Measurements from ENCODE around the gene UPB1.

UPB1 gene

DNA sequence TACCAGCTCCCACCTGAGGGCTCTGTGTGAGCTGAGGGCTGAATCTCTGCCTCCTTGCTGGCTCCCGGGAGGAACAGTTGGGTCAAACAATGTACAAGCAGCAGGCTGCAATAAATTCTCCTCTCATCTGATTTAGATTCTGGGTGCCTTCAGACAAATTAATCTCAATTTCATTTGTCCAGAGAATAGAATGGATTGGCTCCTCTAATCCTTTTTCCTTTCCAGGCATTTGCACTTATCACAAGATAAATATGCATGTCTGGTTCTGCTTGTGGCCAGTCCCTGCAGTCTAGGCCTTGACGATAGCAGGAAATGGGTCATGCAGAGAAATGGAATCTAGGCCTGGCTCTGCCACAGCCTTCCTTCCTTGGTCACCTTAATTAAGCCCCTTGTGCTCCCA is 28.7 kb downstream of the UPB1 start:
- no peaks in the 10 kb centered on the region for H3K79me1 ChIP-seq (ENCODE audit: low read depth, low read length)
- no peak overlapping the region for H3K4me2 ChIP-seq (ENCODE audit: insufficient read depth, low read length, poor library complexity, severe bottlenecking)
- H2BK12ac ChIP-seq (ENCODE audit: low read length) = no peak overlapping the region
- no peak for DNase-seq (ENCODE audit: low spot score)
- no peak overlapping the region for H2BK120ac ChIP-seq (ENCODE audit: low read depth, low read length)
- H4K91ac ChIP-seq (ENCODE audit: low read depth, low read length, poor library complexity) = no peak overlapping the region
- H3K18ac ChIP-seq (ENCODE audit: low read length) = no peak overlapping the region
- no peak overlapping the region for H3K4ac ChIP-seq (ENCODE audit: low read length)
- H2BK5ac ChIP-seq (ENCODE audit: low read length) = no peak overlapping the region
- peaks cover 0 to 2% of the 10 kb centered on the region in 2 donors for H3K4me1 ChIP-seq (ENCODE audit: control insufficient read depth in 2 of 2, insufficient read depth in 1 of 2, low read depth in 1 of 2, low read length in 2 of 2)
- H2AFZ ChIP-seq (ENCODE audit: low read length) = no peak overlapping the region
- no peak overlapping the region for H3K9ac ChIP-seq (ENCODE audit: low read depth, low read length, poor library complexity)
- no peak overlapping the region for H2BK15ac ChIP-seq (ENCODE audit: low read length)
- H3K4me3 ChIP-seq (ENCODE audit: low read length in 2 of 2) = peak overlapping the region in 1 of 2 donors; percentile 39
- no peak overlapping the region for H2AK5ac ChIP-seq (ENCODE audit: low read depth, low read length)
- WGBS, 2 donors (ENCODE audit: extremely low coverage in 2 of 2, insufficient read length in 2 of 2, insufficient replicate concordance in 1 of 2) = no CpG with 5 or more reads among the region's 2 CpGs
- H3K9me3 ChIP-seq (replicated peaks in 1 of 2; ENCODE audit: control insufficient read depth in 2 of 2, insufficient read depth in 1 of 2, low read depth in 1 of 2, low read length in 2 of 2) = no peaks in the 10 kb centered on the region
- H3K27me3 ChIP-seq (ENCODE audit: control insufficient read depth in 3 of 3, insufficient read depth in 3 of 3, low read depth in 1 of 3, low read length in 3 of 3) = peaks cover 0 to 45% (median 0%) of the 10 kb centered on the region in 3 experiments
- H3K23ac ChIP-seq (ENCODE audit: low read depth, low read length, poor library complexity) = no peak overlapping the region
- H3K36me3 ChIP-seq (replicated peaks in 1 of 2; ENCODE audit: control insufficient read depth in 2 of 2, insufficient read depth in 2 of 2, low read length in 2 of 2) = no peaks in the 10 kb centered on the region
- no peak overlapping the region for H4K8ac ChIP-seq (ENCODE audit: low read depth, low read length)
- H3K14ac ChIP-seq (ENCODE audit: low read length) = no peak overlapping the region
- no peak overlapping the region for H3K27ac ChIP-seq (replicated peaks; ENCODE audit: low read length)

DNA sequence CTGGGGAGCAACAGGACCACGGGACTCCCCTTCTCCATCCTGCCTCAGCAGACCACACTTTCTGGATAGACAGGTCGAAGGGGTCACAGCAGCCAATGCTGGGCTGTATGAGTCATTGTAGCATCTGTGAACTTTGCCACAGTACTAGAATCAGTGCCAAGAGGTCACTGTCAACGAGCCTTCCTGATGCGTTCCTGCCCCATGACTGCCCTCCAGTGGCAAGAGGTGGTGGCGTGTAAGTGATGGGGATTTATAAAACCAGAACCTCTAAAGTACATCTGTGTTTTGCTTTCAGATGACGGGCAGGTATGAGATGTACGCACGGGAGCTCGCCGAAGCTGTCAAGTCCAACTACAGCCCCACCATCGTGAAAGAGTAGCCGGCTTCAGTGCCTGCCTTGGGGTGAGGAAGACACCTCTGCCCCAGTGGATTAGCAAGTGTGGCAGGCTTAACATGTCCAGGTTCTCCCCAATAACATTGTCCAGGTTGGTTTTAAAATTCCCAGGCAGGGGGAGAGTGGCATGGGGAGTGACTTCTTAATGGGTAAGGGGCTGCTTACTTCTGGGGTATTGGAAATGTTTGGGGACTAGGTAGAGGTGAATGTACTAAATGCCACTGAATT is 30.4 kb downstream of the UPB1 start:
- Histone ChIP-seq H3K9me3 (replicated peaks in 1 of 2; ENCODE audit: control insufficient read depth in 2 of 2, insufficient read depth in 1 of 2, low read depth in 1 of 2, low read length in 2 of 2) (no peaks in the 10 kb centered on the region), H2BK15ac (ENCODE audit: low read length) (no peak overlapping the region), H3K23ac (ENCODE audit: low read depth, low read length, poor library complexity) (no peak overlapping the region), H3K4me2 (ENCODE audit: insufficient read depth, low read length, poor library complexity, severe bottlenecking) (no peak overlapping the region), H4K91ac (ENCODE audit: low read depth, low read length, poor library complexity) (no peak overlapping the region), H2AFZ (ENCODE audit: low read length) (no peak overlapping the region), H2AK5ac (ENCODE audit: low read depth, low read length) (peak overlapping the region; percentile 16), H3K27ac (replicated peaks; ENCODE audit: low read length) (no peak overlapping the region), H3K4me3 (ENCODE audit: low read length in 2 of 2) (no peak overlapping the region), H3K36me3 (replicated peaks in 1 of 2; ENCODE audit: control insufficient read depth in 2 of 2, insufficient read depth in 2 of 2, low read length in 2 of 2) (no peaks in the 10 kb centered on the region), H2BK120ac (ENCODE audit: low read depth, low read length) (no peak overlapping the region), H3K27me3 (ENCODE audit: control insufficient read depth in 3 of 3, insufficient read depth in 3 of 3, low read depth in 1 of 3, low read length in 3 of 3) (peaks cover 0 to 29% (median 0%) of the 10 kb centered on the region in 3 experiments), H3K4me1 (ENCODE audit: control insufficient read depth in 2 of 2, insufficient read depth in 1 of 2, low read depth in 1 of 2, low read length in 2 of 2) (peaks cover 0 to 2% of the 10 kb centered on the region in 2 donors), H3K4ac (ENCODE audit: low read length) (no peak overlapping the region), H3K18ac (ENCODE audit: low read length) (no peak overlapping the region), H3K79me1 (ENCODE audit: low read depth, low read length) (no peaks in the 10 kb centered on the region), H4K8ac (ENCODE audit: low read depth, low read length) (no peak overlapping the region), H2BK12ac (ENCODE audit: low read length) (no peak overlapping the region), H3K9ac (ENCODE audit: low read depth, low read length, poor library complexity) (no peak overlapping the region), H3K14ac (ENCODE audit: low read length) (no peak overlapping the region), H2BK5ac (ENCODE audit: low read length) (no peak overlapping the region)
- WGBS, 2 donors (ENCODE audit: extremely low coverage in 2 of 2, insufficient read length in 2 of 2, insufficient replicate concordance in 1 of 2) = no CpG with 5 or more reads among the region's 12 CpGs
- DNase-seq (ENCODE audit: low spot score) = peak; percentile 59

DNA sequence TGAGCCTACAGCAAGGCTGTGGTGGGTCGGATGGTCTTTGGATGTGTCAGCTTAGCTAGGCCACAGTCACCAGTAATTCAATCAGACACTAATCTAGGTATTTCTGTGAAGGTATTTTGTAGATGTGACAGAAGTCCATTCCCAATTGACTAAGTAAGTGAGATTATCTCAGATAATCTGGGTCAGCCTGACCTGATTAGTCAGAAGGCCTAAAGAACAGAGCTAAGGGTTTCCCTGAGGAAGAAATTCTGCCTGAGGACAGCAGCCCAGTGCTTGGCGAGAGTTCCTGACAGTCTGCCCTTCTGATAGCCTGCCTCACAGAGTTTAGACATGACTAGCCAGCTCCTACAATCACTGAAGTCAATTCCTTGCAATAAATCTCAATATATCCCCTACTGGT is 31.1 kb downstream of the UPB1 start:
- DNase-seq (ENCODE audit: low spot score) = no peak
- peaks cover 0 to 29% (median 0%) of the 10 kb centered on the region in 3 experiments for H3K27me3 ChIP-seq (ENCODE audit: control insufficient read depth in 3 of 3, insufficient read depth in 3 of 3, low read depth in 1 of 3, low read length in 3 of 3)
- H2BK5ac ChIP-seq (ENCODE audit: low read length) = no peak overlapping the region
- no CpG with 5 or more reads among the region's 2 CpGs for WGBS, 2 donors (ENCODE audit: extremely low coverage in 2 of 2, insufficient read length in 2 of 2, insufficient replicate concordance in 1 of 2)
- no peak overlapping the region for H3K4me2 ChIP-seq (ENCODE audit: insufficient read depth, low read length, poor library complexity, severe bottlenecking)
- H3K14ac ChIP-seq (ENCODE audit: low read length) = no peak overlapping the region
- no peaks in the 10 kb centered on the region for H3K9me3 ChIP-seq (replicated peaks in 1 of 2; ENCODE audit: control insufficient read depth in 2 of 2, insufficient read depth in 1 of 2, low read depth in 1 of 2, low read length in 2 of 2)
- no peak overlapping the region for H4K91ac ChIP-seq (ENCODE audit: low read depth, low read length, poor library complexity)
- H4K8ac ChIP-seq (ENCODE audit: low read depth, low read length) = no peak overlapping the region
- H3K79me1 ChIP-seq (ENCODE audit: low read depth, low read length) = no peaks in the 10 kb centered on the region
- H3K23ac ChIP-seq (ENCODE audit: low read depth, low read length, poor library complexity) = no peak overlapping the region
- no peak overlapping the region for H3K4me3 ChIP-seq (ENCODE audit: low read length in 2 of 2)
- H2AFZ ChIP-seq (ENCODE audit: low read length) = no peak overlapping the region
- peaks cover 0 to 2% of the 10 kb centered on the region in 2 donors for H3K4me1 ChIP-seq (ENCODE audit: control insufficient read depth in 2 of 2, insufficient read depth in 1 of 2, low read depth in 1 of 2, low read length in 2 of 2)
- H3K36me3 ChIP-seq (replicated peaks in 1 of 2; ENCODE audit: control insufficient read depth in 2 of 2, insufficient read depth in 2 of 2, low read length in 2 of 2) = no peaks in the 10 kb centered on the region
- no peak overlapping the region for H3K9ac ChIP-seq (ENCODE audit: low read depth, low read length, poor library complexity)
- no peak overlapping the region for H3K18ac ChIP-seq (ENCODE audit: low read length)
- no peak overlapping the region for H2BK15ac ChIP-seq (ENCODE audit: low read length)
- no peak overlapping the region for H3K4ac ChIP-seq (ENCODE audit: low read length)
- no peak overlapping the region for H2BK120ac ChIP-seq (ENCODE audit: low read depth, low read length)
- H3K27ac ChIP-seq (replicated peaks; ENCODE audit: low read length) = no peak overlapping the region
- no peak overlapping the region for H2AK5ac ChIP-seq (ENCODE audit: low read depth, low read length)
- no peak overlapping the region for H2BK12ac ChIP-seq (ENCODE audit: low read length)

DNA sequence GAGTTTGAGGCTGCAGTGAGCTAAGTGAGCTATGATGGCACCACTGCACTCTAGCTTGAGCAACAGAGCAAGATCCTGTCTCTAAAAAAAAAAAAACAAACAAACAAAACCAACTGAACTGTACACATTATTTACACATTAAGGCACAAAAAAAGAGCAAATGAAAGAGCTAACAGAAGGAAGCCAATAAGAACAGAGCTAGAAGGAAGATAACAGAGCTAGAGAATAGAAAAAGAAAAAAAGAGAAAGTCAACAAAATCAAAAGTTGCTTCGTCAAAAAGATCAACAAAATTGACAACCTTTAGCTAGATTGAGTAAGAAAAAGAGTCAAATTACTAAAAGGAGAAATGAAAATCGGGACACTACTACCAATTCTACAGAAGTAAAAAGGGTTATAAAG is 34.8 kb downstream of the UPB1 start:
- Histone ChIP-seq H3K9ac (ENCODE audit: low read depth, low read length, poor library complexity) (no peak overlapping the region), H3K23ac (ENCODE audit: low read depth, low read length, poor library complexity) (no peak overlapping the region), H3K4me1 (ENCODE audit: control insufficient read depth in 2 of 2, insufficient read depth in 1 of 2, low read depth in 1 of 2, low read length in 2 of 2) (peaks cover 0 to 3% of the 10 kb centered on the region in 2 donors), H2AK5ac (ENCODE audit: low read depth, low read length) (no peak overlapping the region), H3K27ac (replicated peaks; ENCODE audit: low read length) (no peak overlapping the region), H3K4me2 (ENCODE audit: insufficient read depth, low read length, poor library complexity, severe bottlenecking) (no peak overlapping the region), H2BK120ac (ENCODE audit: low read depth, low read length) (no peak overlapping the region), H3K4ac (ENCODE audit: low read length) (no peak overlapping the region), H3K79me1 (ENCODE audit: low read depth, low read length) (no peaks in the 10 kb centered on the region), H3K18ac (ENCODE audit: low read length) (no peak overlapping the region), H4K8ac (ENCODE audit: low read depth, low read length) (no peak overlapping the region), H3K36me3 (replicated peaks in 1 of 2; ENCODE audit: control insufficient read depth in 2 of 2, insufficient read depth in 2 of 2, low read length in 2 of 2) (no peaks in the 10 kb centered on the region), H2AFZ (ENCODE audit: low read length) (no peak overlapping the region), H2BK15ac (ENCODE audit: low read length) (no peak overlapping the region), H3K4me3 (ENCODE audit: low read length in 2 of 2) (no peak overlapping the region), H2BK12ac (ENCODE audit: low read length) (no peak overlapping the region), H3K27me3 (ENCODE audit: control insufficient read depth in 3 of 3, insufficient read depth in 3 of 3, low read depth in 1 of 3, low read length in 3 of 3) (peaks cover 0 to 12% (median 0%) of the 10 kb centered on the region in 3 experiments), H3K14ac (ENCODE audit: low read length) (no peak overlapping the region), H4K91ac (ENCODE audit: low read depth, low read length, poor library complexity) (no peak overlapping the region), H2BK5ac (ENCODE audit: low read length) (no peak overlapping the region), H3K9me3 (replicated peaks in 1 of 2; ENCODE audit: control insufficient read depth in 2 of 2, insufficient read depth in 1 of 2, low read depth in 1 of 2, low read length in 2 of 2) (no peaks in the 10 kb centered on the region)
- DNase-seq (ENCODE audit: low spot score) = no peak
- WGBS, 2 donors (ENCODE audit: extremely low coverage in 2 of 2, insufficient read length in 2 of 2, insufficient replicate concordance in 1 of 2) = no CpG with 5 or more reads among the region's 2 CpGs
